Breast epithelium (tissue), 3 donors: ENCODE results near the gene PGRMC1.

Experiments used
- CTCF ChIP-seq, 3 donors: fragments of 450-650 bp; IDR thresholded peaks; one replicate each; pipeline ENCODE4 v1.5.1; 2016 to 2017; ENCODE audit warnings: antibody characterized with exemption in 3 of 3, mild to moderate bottlenecking in 3 of 3, moderate library complexity in 3 of 3
- POLR2AphosphoS5 ChIP-seq, 3 donors: sonication (generic); formaldehyde crosslinking; IDR thresholded peaks; one replicate each; pipeline ENCODE4 v1.6.1; 2017; ENCODE audit warnings: antibody characterized with exemption in 3 of 3

DNA sequence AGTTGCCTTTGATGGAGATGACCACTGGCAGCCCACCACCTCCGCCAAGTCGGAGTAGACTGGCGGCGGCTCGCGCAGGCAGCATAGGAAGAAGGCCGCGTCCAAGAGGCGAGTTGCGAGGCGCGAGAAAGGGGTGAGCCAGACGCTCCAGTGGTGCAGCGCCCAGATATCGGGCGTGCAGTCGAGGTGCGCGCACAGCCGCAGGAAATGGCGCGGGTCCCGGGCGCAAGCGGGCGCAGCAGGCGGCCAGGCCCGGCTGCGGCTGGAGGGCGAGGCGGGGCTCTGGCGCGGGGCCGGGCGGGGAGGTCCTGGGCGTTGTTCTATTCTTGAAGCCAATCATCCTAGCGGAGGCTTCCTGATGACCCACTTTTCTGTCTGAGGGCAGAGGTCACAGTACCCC is 13.2 kb upstream of the PGRMC1 start:
- TF ChIP-seq POLR2AphosphoS5 (IDR thresholded peaks at IDR 0.05): no peak
- TF ChIP-seq CTCF (IDR thresholded peaks at IDR 0.05): no peak
